ENCODE measurements around the gene ZNF248. TPM values are rescaled to one million over a fixed set of nuclear protein-coding genes. Genes with fewer than 3 reads are reported as not detected.

The ZNF248 gene
- total RNA-seq, 2 experiments from 2014 or later = 3.2 to 3.4 TPM

- ChIA-PET CTCF (no interaction called here), POLR2A (no interaction called here)
- Histone ChIP-seq H3K36me3 (ENCODE audit: insufficient read depth, low read length) (no peaks in the 10 kb centered on the region), H3K4me3 (ENCODE audit: low read length) (no peak overlapping the region), H3K27ac (ENCODE audit: low read depth in 1 of 2, low read length in 2 of 2) (no peak overlapping the region), H3K4me1 (ENCODE audit: insufficient read depth, low read length) (no peaks in the 10 kb centered on the region), H3K27me3 (ENCODE audit: control insufficient read depth in 1 of 2, insufficient read depth in 2 of 2, low read length in 2 of 2) (no peaks in the 10 kb centered on the region), H3K9me3 (ENCODE audit: control insufficient read depth in 1 of 2, insufficient read depth in 1 of 2, low read length in 2 of 2) (peaks cover 45 to 61% of the 10 kb centered on the region in 2 experiments)
- Mint-ChIP-seq H3K4me1 (ENCODE audit: low read depth) (no peaks in the 10 kb centered on the region), H3K4me3 (no peak overlapping the region), H3K27me3 (no peaks in the 10 kb centered on the region), H3K9me3 (peaks cover 27% of the 10 kb centered on the region), H3K27ac (no peak overlapping the region), H3K36me3 (ENCODE audit: low read depth) (peaks cover 56% of the 10 kb centered on the region)
- ATAC-seq (ENCODE audit: poor library complexity) = no peak
- intact Hi-C loops (cut with DNase I, micrococcal nuclease) = no loop called here
- TF ChIP-seq CTCF (IDR thresholded peaks at IDR 0.05) = no peak
- no peak for DNase-seq
Observed at GRCh38 chr10:37821237-37821636, 36.2 kb downstream of the ZNF248 start.

DNA sequence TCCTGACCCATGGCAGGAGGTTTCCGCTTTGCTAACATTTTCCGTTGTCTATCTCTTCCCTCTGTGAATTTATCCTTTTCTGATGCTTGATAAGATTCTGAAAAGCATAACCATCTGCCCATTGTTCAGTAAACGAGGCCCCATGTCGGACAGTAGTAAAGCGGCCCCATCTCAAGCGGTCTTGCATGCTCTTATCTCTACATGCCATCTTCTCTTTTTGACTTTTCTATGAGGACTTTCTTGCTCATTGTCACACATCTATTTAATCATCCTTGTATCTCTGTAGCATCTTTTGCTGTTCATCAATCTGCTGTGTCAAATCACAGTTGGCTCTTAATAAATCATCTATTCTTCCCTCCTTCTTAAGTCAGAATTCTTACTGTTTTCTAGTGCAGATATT is 37.6 kb downstream of the ZNF248 start:
- CTCF ChIA-PET = no interaction called here
- peaks cover 25% of the 10 kb centered on the region for H3K9me3 Mint-ChIP-seq

DNA sequence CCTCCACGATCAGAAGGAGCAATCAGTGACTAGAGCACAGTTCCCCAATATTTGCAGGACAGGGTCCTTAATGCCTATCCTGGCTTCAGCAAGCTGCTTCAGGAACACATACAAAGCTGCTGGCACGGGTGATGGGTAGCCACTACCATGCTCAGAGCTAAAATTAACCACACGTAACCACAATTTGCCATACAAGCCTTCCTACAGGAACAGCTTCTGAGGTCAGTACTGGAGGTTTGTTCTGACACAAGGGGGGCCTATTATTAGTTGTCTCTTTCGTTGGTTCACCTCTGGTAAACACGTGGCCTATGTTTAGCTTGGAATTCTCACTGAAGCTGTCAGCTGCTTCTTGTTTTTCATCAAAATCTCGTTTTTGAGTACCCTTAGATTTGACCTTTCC is 41.1 kb downstream of the ZNF248 start:
- no peaks in the 10 kb centered on the region for H3K27me3 ChIP-seq (ENCODE audit: control insufficient read depth in 1 of 2, insufficient read depth in 2 of 2, low read length in 2 of 2)
- Mint-ChIP-seq H3K4me1 (ENCODE audit: low read depth) (no peaks in the 10 kb centered on the region), H3K4me3 (no peak overlapping the region), H3K36me3 (ENCODE audit: low read depth) (peaks cover 54% of the 10 kb centered on the region), H3K27me3 (no peaks in the 10 kb centered on the region), H3K9me3 (peaks cover 28% of the 10 kb centered on the region), H3K27ac (no peak overlapping the region)
- no peak for ATAC-seq (ENCODE audit: poor library complexity)
- H3K9me3 ChIP-seq (ENCODE audit: control insufficient read depth in 1 of 2, insufficient read depth in 1 of 2, low read length in 2 of 2) = peaks cover 38 to 84% of the 10 kb centered on the region in 2 experiments
- ChIA-PET POLR2A (no interaction called here), CTCF (no interaction called here)
- H3K36me3 ChIP-seq (ENCODE audit: insufficient read depth, low read length) = no peaks in the 10 kb centered on the region
- no peak for DNase-seq
- H3K4me1 ChIP-seq (ENCODE audit: insufficient read depth, low read length) = no peaks in the 10 kb centered on the region
- no peak overlapping the region for H3K4me3 ChIP-seq (ENCODE audit: low read length)
- TF ChIP-seq CTCF (IDR thresholded peaks at IDR 0.05) = no peak
- no peak overlapping the region for H3K27ac ChIP-seq (ENCODE audit: low read depth in 1 of 2, low read length in 2 of 2)
- intact Hi-C loops (cut with DNase I, micrococcal nuclease) = no loop called here

More for the DNA sequence above, 37.6 kb downstream of the ZNF248 start:
- POLR2A ChIA-PET = no interaction called here
- H3K4me1 ChIP-seq (ENCODE audit: insufficient read depth, low read length) = no peaks in the 10 kb centered on the region
- H3K4me1 Mint-ChIP-seq (ENCODE audit: low read depth) = no peaks in the 10 kb centered on the region
- H3K27me3 Mint-ChIP-seq = no peaks in the 10 kb centered on the region
- H3K36me3 Mint-ChIP-seq (ENCODE audit: low read depth) = peaks cover 48% of the 10 kb centered on the region
- no peak for TF ChIP-seq CTCF (IDR thresholded peaks at IDR 0.05)
- no peak overlapping the region for H3K27ac Mint-ChIP-seq
- no peaks in the 10 kb centered on the region for H3K27me3 ChIP-seq (ENCODE audit: control insufficient read depth in 1 of 2, insufficient read depth in 2 of 2, low read length in 2 of 2)
- H3K9me3 ChIP-seq (ENCODE audit: control insufficient read depth in 1 of 2, insufficient read depth in 1 of 2, low read length in 2 of 2) = peaks cover 45 to 68% of the 10 kb centered on the region in 2 experiments
- no peak overlapping the region for H3K27ac ChIP-seq (ENCODE audit: low read depth in 1 of 2, low read length in 2 of 2)
- intact Hi-C loops (cut with DNase I, micrococcal nuclease) = no loop called here
- H3K4me3 ChIP-seq (ENCODE audit: low read length) = no peak overlapping the region
- ATAC-seq (ENCODE audit: poor library complexity) = no peak
- H3K36me3 ChIP-seq (ENCODE audit: insufficient read depth, low read length) = no peaks in the 10 kb centered on the region
- no peak for DNase-seq
- H3K4me3 Mint-ChIP-seq = no peak overlapping the region

Measured in CD4-positive, alpha-beta T cell (primary cell).